CD4-positive, alpha-beta T cell treated with Interleukin-2 at 100 ng/mL for 4 hours (primary cell): Measurements from ENCODE around the gene ZNF132.

Experiments used
- DNase-seq: peaks from one replicate; pipeline ENCODE4 v3.0.0-alpha.2; 2020; ENCODE audit warnings: low spot score

ZNF132 gene

GRCh38 chr19:58386576-58387337 lies 53.2 kb downstream of the ZNF132 start, which contains the start of gene RPS5:
Gene RPS5 (plus strand): TSS chr19:58387269. CDS start chr19:58388138, 869 bp downstream.
- peak; percentile 98 for DNase-seq

GRCh38 chr19:58385891-58386575 lies 53.9 kb downstream of the ZNF132 start:
- DNase-seq: no peak

- DNase-seq: no peak
These were observed 54.6 kb downstream of the ZNF132 start for GRCh38 chr19:58385313-58385890.

- no peak for DNase-seq
These were observed 56.9 kb downstream of the ZNF132 start for GRCh38 chr19:58382997-58383603.
